ENCODE results near the gene DCUN1D3. TPM values are rescaled to one million over a fixed set of nuclear protein-coding genes. Genes with fewer than 3 reads are reported as not detected.

The DCUN1D3 gene
- total RNA-seq, 1 donor from 2014 or later: 4.1 TPM

GRCh38 chr16:20889625-20890275 lies 10.4 kb downstream of the DCUN1D3 start:
- no peak for ATAC-seq (ENCODE audit: low read depth)
- Mint-ChIP-seq H3K4me1 (no peaks in the 10 kb centered on the region), H3K4me3 (no peak overlapping the region), H3K27ac (no peak overlapping the region), H3K36me3 (ENCODE audit: low read depth) (peaks cover 20% of the 10 kb centered on the region), H3K9me3 (no peaks in the 10 kb centered on the region), H3K27me3 (no peaks in the 10 kb centered on the region)
- intact Hi-C loops (cut with micrococcal nuclease): no loop called here
- DNase-seq: no peak
- CTCF ChIA-PET: interaction anchor here (0.6 kb wide), 1 partner anchor 267 kb away, joined by 4 read pairs; no protein-coding TSS in a partner anchor
- TF ChIP-seq CTCF (IDR thresholded peaks at IDR 0.05): no peak
- POLR2A ChIA-PET: interaction anchor here (1.2 kb wide), 1 partner anchor 10 kb away, joined by 3 read pairs; the partner anchor contains the start of gene DCUN1D3

GRCh38 chr16:20887207-20887606 lies 13.0 kb downstream of the DCUN1D3 start:
- peaks cover 21% of the 10 kb centered on the region for H3K36me3 Mint-ChIP-seq (ENCODE audit: low read depth)
- H3K4me1 Mint-ChIP-seq: peaks cover 4% of the 10 kb centered on the region
- DNase-seq: no peak
- intact Hi-C loops (cut with micrococcal nuclease): no loop called here
- no peak overlapping the region for H3K27ac Mint-ChIP-seq
- no peaks in the 10 kb centered on the region for H3K9me3 Mint-ChIP-seq
- no peak for ATAC-seq (ENCODE audit: low read depth)
- ChIA-PET CTCF (no interaction called here), POLR2A (interaction anchor here (1.1 kb wide), 1 partner anchor 22 kb away, joined by 3 read pairs; no protein-coding TSS in a partner anchor)
- H3K27me3 Mint-ChIP-seq: no peaks in the 10 kb centered on the region
- TF ChIP-seq CTCF (IDR thresholded peaks at IDR 0.05): no peak
- H3K4me3 Mint-ChIP-seq: no peak overlapping the region

- no peak for ATAC-seq (ENCODE audit: low read depth)
- H3K9me3 Mint-ChIP-seq: no peaks in the 10 kb centered on the region
These were observed 13.8 kb downstream of the DCUN1D3 start for GRCh38 chr16:20886320-20886719.

GRCh38 chr16:20884240-20884556 lies 16.0 kb downstream of the DCUN1D3 start:
- Mint-ChIP-seq H3K4me1 (peaks cover 10% of the 10 kb centered on the region), H3K27ac (no peak overlapping the region), H3K9me3 (no peaks in the 10 kb centered on the region), H3K36me3 (ENCODE audit: low read depth) (peaks cover 12% of the 10 kb centered on the region), H3K4me3 (no peak overlapping the region), H3K27me3 (no peaks in the 10 kb centered on the region)
- no peak for ATAC-seq (ENCODE audit: low read depth)
- DNase-seq: no peak
- intact Hi-C loops (cut with micrococcal nuclease): loop anchor here (5.0 kb wide), 1 partner anchor 77 kb away; the partner anchor contains the start of genes ERI2 and REXO5
- TF ChIP-seq CTCF (IDR thresholded peaks at IDR 0.05): no peak
- CTCF ChIA-PET: no interaction called here
- POLR2A ChIA-PET: no interaction called here

More at GRCh38 chr16:20886320-20886719, 13.8 kb downstream of the DCUN1D3 start:
- no peaks in the 10 kb centered on the region for H3K27me3 Mint-ChIP-seq
- H3K27ac Mint-ChIP-seq: no peak overlapping the region
- intact Hi-C loops (cut with micrococcal nuclease): no loop called here
- H3K36me3 Mint-ChIP-seq (ENCODE audit: low read depth): peaks cover 16% of the 10 kb centered on the region
- TF ChIP-seq CTCF (IDR thresholded peaks at IDR 0.05): no peak
- ChIA-PET CTCF (no interaction called here), POLR2A (interaction anchor here (1.1 kb wide), 1 partner anchor 23 kb away, joined by 3 read pairs; no protein-coding TSS in a partner anchor)
- no peak overlapping the region for H3K4me3 Mint-ChIP-seq
- H3K4me1 Mint-ChIP-seq: peaks cover 4% of the 10 kb centered on the region
- DNase-seq: no peak

GRCh38 chr16:20883554-20884239 lies 16.5 kb downstream of the DCUN1D3 start:
- no peak for TF ChIP-seq CTCF (IDR thresholded peaks at IDR 0.05)
- Mint-ChIP-seq H3K27me3 (no peaks in the 10 kb centered on the region), H3K9me3 (no peaks in the 10 kb centered on the region), H3K36me3 (ENCODE audit: low read depth) (peaks cover 12% of the 10 kb centered on the region), H3K4me3 (no peak overlapping the region), H3K27ac (no peak overlapping the region), H3K4me1 (peaks cover 14% of the 10 kb centered on the region)
- ATAC-seq (ENCODE audit: low read depth): no peak
- no peak for DNase-seq
- intact Hi-C loops (cut with micrococcal nuclease): loop anchor here (5.0 kb wide), 1 partner anchor 76 kb away; the partner anchor contains the start of genes ERI2 and REXO5
- CTCF ChIA-PET: no interaction called here
- POLR2A ChIA-PET: no interaction called here

Data from activated B cell treated with CpG ODN at 0.5 μM for 24 hours (primary cell).